Lower leg skin (tissue), 4 donors: ENCODE results near the gene DOCK3. TPM values are rescaled to one million over a fixed set of nuclear protein-coding genes. Genes with fewer than 3 reads are reported as not detected.
"Not testable (repeated sequence)": the region's sequence is repeated elsewhere in the genome, so short reads cannot be mapped to it uniquely, and the experiment has no call there.

ENCODE experiments used
- DNase-seq, 2 donors: peaks; one replicate each; pipeline ENCODE4 v3.0.0-alpha.2; 2019; ENCODE audit warnings: low spot score in 2 of 2
- H3K4me3 ChIP-seq: fragments of 200-600 bp; sonication (generic); 2 replicates; pipeline ENCODE4 v1.5.1; 2017; ENCODE audit warnings: mild to moderate bottlenecking, low read depth; ENCODE audit not compliant: poor library complexity, severe bottlenecking
- CTCF ChIP-seq, 3 donors: fragments of 450-650 bp; IDR thresholded peaks; one replicate each; pipeline ENCODE4 v1.5.1; 2016; ENCODE audit warnings: antibody characterized with exemption in 3 of 3, mild to moderate bottlenecking in 3 of 3, moderate library complexity in 2 of 3
- POLR2A ChIP-seq, 2 donors: fragments of 450-650 bp; IDR thresholded peaks; one replicate each; pipeline ENCODE4 v1.6.1; 2016 to 2017; ENCODE audit warnings: antibody characterized with exemption in 2 of 2, mild to moderate bottlenecking in 1 of 2, moderate library complexity in 1 of 2
- WGBS, 2 donors: methylation state at CpG; one replicate each; pipeline ENCODE4 v1.1.5; 2018; 5-methylcytosine and 5-hydroxymethylcytosine counted together
- intact Hi-C: fragments of 100-400 bp; cut with DNase I; formaldehyde crosslinking; loops from one replicate; pipeline ENCODE4 v1.15.0; 2023; ENCODE audit warnings: low total_unique reads
- total RNA-seq, 4 donors: library from RNA; depleted of rRNA; stranded (reverse); fragments of >200 nt; gene quantifications; one replicate each; pipeline ENCODE4 v1.1.0, GENCODE V29; 2016

DOCK3 gene
- total RNA-seq, 4 donors from 2014 or later, result 2.0 to 4.5 (median 3.0) TPM

GRCh38 chr3:50876947-50877346 is 202.2 kb downstream of the DOCK3 start:
- TF ChIP-seq CTCF (IDR thresholded peaks at IDR 0.05) (no peak), POLR2A (IDR thresholded peaks at IDR 0.05) (no peak)
- intact Hi-C loops, result no loop called here
- H3K4me3 ChIP-seq, result no peak overlapping the region
- WGBS, 2 donors, result 30 to 41% methylated on average over 2 of the region's 2 CpGs
- no peak for DNase-seq

DNA sequence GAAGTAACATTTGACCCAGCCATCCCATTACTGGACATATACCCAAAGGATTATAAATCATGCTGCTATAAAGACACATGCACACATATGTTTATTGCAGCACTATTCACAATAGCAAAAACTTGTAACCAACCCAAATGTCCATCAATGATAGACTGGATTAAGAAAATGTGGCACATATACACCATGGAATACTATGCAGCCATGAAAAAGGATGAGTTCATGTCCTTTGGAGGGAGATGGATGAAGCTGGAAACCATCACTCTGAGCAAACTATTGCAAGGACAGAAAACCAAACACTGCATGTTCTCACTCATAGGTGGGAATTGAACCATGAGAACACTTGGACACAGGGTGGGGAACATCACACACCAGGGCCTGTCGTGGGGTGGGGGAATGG is 208.0 kb downstream of the DOCK3 start:
- H3K4me3 ChIP-seq, DNase-seq, intact Hi-C loops: not testable (repeated sequence)
- 86 to 89% methylated on average over 1 of the region's 1 CpG for WGBS, 2 donors

DNA sequence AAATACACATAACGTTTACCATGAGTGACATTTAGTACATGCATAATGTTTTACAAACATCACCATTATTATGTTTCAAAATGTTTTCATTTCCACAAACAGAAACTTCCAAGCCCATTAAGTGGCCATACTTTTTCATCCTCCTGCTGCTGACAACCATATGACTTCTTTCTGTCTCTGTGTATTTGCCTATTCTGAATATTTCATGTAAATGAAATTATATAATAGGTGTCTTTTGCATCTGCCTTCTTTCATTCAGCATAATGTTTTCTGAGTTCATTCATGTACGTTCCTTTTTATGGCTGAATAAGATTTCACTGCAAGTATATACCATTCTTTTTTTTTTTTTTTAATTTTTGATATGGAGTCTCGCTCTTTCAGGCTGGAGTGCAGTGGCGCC is 209.0 kb downstream of the DOCK3 start:
- intact Hi-C loops, result no loop called here
- TF ChIP-seq CTCF (IDR thresholded peaks at IDR 0.05), result no peak
- no peak for TF ChIP-seq POLR2A (IDR thresholded peaks at IDR 0.05)
- DNase-seq, result no peak
- WGBS, 2 donors, result 89 to 91% methylated on average over 4 of the region's 4 CpGs
- H3K4me3 ChIP-seq, result no peak overlapping the region

- no peak for DNase-seq
- H3K4me3 ChIP-seq, result no peak overlapping the region
- intact Hi-C loops, result no loop called here
- TF ChIP-seq POLR2A (IDR thresholded peaks at IDR 0.05) (no peak), CTCF (IDR thresholded peaks at IDR 0.05) (no peak)
- WGBS, 2 donors, result 58 to 59% methylated on average over 5 of the region's 5 CpGs
Measured at GRCh38 chr3:50885070-50885850, 210.5 kb downstream of the DOCK3 start.

- no peak overlapping the region for H3K4me3 ChIP-seq
- TF ChIP-seq CTCF (IDR thresholded peaks at IDR 0.05) (no peak), POLR2A (IDR thresholded peaks at IDR 0.05) (no peak)
- WGBS, 2 donors, result 33 to 34% methylated on average over 3 of the region's 3 CpGs
- no peak for DNase-seq
- intact Hi-C loops, result no loop called here
Measured at GRCh38 chr3:50890688-50891344, 216.1 kb downstream of the DOCK3 start.

DNA sequence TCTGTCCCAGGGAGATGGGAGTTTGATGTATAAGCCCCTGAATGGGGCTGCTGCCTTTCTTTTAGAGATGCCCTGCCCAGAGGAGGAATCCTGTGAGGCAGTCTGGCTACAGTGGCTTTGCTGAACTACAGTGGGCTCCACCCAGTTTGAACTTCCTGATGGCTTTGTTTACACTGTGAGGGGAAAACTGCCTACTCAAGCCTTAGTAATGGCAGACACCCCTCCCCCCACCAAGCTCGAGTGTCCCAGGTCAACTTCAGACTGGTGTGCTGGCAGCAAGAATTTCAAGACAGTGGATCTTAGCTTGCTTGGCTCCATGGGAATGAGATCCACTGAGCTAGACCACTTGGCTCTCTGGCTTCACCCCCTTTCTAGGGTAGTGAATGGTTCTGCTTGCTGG is 226.4 kb downstream of the DOCK3 start:
- intact Hi-C loops, DNase-seq, H3K4me3 ChIP-seq: not testable (repeated sequence)
- WGBS, 2 donors, result 7 to 13% methylated on average over 1 of the region's 1 CpG
